HG03045 (cell line): Measurements from ENCODE around the gene NPFF.
"Not testable (repeated sequence)": the region's sequence is repeated elsewhere in the genome, so short reads cannot be mapped to it uniquely, and the experiment has no call there.

Experiments
- ATAC-seq: cut with Tn5 transposase; IDR thresholded peaks from one replicate; pipeline ENCODE4 v1.9.1; 2021; ENCODE audit warnings: mild to moderate bottlenecking, moderate library complexity; ENCODE audit not compliant: unreplicated experiment

NPFF gene

GRCh38 chr12:53496752-53497032 lies 10.6 kb downstream of the NPFF start:
- ATAC-seq = no peak

DNA sequence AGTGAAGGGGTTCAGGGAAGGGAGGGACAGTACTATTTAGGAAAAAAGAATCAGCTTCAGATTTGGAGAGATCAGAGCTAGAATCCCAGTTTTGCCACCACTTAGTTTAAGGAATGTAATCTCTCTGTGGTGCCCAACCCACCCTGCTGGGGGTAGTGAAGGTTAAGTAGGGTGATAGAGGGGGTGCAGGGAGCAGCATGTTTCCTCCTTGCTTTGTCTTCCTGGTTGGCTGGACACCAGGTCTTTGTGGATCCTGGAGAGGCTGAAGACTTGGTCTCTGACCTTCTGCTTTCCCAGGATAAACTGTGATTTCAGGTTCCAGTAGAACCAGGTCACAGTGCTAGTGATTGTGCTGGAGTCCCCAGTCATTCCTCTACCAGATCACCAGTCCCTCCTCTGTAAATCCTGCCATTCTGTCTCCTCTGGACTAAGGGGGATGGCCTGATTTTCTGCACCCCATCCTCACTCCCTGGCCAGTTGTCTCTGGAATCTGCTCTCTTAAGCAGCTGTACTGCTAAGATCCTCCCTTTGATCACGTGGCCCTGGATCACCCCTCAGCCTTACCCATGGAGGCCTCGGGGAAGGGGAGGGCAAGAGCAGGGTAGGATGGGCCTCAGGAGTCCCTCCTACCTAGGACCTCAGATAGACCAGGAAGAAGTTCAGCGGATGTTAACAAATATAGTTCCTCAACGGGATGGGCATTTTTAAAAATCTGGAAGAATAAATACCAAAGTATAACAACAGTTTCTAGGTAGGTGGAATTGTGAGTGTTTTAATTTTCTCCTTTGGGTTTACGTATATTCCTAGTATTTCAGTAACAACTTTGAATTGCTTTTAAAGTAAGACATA lies 11.2 kb downstream of the NPFF start:
- no peak for ATAC-seq

- ATAC-seq = no peak
Measured at GRCh38 chr12:53493610-53494391, 13.5 kb downstream of the NPFF start.

- ATAC-seq = peak; percentile 90
Measured at GRCh38 chr12:53492830-53493609, 14.3 kb downstream of the NPFF start.

GRCh38 chr12:53492188-53492587 lies 15.1 kb downstream of the NPFF start:
- no peak for ATAC-seq

DNA sequence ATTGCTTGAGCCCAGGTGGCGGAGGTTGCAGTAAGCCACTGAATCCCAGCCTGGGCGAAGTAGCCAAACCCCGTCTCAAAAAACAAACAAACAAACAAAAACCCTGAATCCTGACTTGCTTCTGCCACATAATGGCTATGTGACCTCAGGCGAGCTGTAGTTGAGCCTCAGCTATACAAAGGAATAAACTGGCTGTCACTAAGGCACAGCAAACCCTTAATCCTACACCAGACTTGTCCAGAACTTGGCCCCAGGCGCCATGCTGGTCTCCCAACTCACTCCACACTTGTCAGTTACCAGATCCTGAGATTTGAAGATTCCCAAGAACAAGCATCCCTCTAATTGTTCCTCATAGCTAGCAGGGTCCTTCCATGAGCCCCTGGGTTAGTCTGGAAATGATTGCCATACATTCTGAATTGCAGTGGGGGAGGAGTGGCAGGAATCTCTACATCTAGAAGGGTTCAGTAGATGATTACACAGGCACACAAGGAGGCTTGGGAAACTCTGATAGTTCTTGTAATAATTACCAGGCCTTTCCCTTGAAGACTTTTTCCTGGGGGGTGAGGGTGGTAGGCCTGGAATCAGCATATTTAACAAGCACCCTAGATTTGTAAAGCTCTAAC lies 17.9 kb downstream of the NPFF start:
- ATAC-seq = no peak

GRCh38 chr12:53486736-53487487 lies 20.4 kb downstream of the NPFF start:
- no peak for ATAC-seq

GRCh38 chr12:53485955-53486735 lies 21.1 kb downstream of the NPFF start:
- ATAC-seq = no peak

GRCh38 chr12:53484686-53485575 lies 22.4 kb downstream of the NPFF start:
- no peak for ATAC-seq

- ATAC-seq = no peak
Measured at GRCh38 chr12:53483979-53484377, 23.3 kb downstream of the NPFF start.

DNA sequence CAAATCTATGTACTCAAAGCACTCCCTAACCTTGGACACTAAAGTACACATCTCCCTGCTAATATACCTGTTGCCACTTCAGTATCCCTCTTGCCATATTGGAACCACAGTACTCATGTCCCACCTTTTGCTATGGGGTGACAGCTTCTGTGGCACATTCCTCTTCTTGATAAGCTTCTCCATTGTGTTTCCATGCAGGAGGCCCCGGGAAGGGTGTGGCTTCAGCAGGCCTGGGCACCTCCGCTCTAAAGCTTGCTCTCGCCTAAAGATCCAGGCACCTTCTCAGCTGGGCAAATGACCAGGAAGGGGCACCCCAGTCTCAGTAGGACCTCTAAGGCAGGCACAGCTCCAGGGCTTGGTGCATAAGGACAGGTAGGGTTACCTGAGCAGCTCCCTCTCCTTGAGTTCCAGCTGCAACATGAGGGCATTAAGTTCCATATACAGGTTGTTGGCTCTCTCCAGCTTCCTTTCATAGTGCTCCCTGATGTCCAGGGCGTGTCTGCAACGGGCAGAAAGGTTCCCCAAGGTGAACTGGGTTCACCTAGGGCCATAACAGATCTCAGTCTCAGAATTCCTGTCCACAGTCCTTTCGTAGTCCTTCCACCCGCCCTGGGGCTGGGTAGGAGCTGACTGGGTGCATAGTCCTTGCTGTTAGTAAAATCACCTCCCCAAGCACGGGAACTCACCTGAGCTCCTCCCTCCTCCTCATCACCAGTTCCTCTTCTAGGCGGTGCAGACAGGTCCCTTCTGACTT lies 23.9 kb downstream of the NPFF start:
- no peak for ATAC-seq

DNA sequence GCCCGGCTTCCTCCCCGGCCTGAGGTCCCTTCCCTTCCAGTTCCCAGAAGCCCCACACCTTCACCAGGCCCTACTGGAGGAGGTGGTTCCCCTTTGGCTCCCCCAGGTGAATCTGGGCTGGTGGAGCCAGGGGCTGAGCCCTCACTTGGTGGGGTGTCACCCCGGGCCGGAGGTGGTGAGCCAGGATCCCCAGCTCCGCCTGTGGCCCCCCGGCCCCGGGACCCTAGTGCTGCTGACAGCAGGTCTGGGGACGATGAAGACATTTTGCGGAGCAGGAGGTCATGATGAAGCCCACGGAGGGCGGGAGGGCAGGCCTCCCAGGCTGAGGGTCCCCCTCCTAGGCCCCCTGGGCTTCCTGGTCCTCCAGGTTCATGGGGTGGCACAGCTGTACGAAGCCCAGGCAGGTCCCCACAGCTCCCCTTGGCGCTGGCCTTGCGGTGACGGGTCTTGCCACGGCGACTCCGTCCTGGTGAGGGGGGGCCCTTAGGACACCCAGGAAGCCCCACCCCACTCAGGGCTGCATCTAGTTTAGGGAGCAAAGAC lies 24.6 kb downstream of the NPFF start:
- no peak for ATAC-seq

DNA sequence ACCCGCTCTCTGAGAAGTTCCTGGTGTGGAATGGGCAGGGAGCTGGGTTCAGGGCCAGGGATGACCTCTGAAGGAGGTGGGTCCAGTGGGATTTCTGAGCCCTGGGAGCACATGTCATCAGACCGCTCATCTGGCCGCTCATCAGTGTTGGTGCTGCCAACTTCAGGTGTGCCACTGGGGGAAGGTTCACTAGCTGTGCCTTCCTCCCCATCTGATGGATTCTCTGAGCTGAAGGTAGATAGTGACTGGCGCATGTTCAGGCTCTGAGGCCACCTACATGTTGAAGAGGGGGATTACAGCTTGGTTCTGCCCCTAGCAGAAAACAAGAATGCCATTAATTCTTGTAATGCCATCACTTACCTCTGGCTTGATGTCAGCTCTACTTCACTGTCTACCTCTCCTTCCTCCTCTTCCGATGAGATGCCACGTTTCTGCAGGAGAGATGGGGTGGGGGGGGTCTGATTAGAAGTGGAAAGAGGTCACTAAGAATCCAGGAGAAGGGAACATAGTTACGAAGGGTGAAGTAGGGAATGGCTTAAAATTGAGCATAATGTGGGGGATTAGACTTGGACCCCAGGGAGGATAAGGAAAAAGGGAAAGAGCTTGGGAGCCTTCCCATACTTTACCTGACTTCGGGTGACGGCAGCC lies 25.2 kb downstream of the NPFF start:
- no peak for ATAC-seq

DNA sequence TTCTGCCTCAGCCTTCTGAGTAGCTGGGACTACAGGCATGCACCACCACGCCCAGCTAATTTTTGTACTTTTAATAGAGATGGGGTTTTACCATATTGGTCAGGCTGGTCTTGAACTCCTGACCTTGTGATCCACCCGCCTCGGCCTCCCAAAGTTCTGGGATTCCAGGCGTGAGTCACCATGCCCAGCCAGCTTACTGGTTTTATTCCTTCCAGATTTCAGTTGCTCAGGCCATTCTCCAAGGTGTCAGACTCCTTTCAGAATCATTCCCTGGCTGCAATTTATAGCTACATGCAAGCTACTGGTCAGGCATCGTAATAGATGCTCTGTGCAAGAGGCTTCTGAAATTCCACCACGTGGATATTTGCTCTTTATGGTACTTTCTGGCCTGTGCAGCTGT lies 25.8 kb downstream of the NPFF start:
- ATAC-seq = not testable (repeated sequence)

DNA sequence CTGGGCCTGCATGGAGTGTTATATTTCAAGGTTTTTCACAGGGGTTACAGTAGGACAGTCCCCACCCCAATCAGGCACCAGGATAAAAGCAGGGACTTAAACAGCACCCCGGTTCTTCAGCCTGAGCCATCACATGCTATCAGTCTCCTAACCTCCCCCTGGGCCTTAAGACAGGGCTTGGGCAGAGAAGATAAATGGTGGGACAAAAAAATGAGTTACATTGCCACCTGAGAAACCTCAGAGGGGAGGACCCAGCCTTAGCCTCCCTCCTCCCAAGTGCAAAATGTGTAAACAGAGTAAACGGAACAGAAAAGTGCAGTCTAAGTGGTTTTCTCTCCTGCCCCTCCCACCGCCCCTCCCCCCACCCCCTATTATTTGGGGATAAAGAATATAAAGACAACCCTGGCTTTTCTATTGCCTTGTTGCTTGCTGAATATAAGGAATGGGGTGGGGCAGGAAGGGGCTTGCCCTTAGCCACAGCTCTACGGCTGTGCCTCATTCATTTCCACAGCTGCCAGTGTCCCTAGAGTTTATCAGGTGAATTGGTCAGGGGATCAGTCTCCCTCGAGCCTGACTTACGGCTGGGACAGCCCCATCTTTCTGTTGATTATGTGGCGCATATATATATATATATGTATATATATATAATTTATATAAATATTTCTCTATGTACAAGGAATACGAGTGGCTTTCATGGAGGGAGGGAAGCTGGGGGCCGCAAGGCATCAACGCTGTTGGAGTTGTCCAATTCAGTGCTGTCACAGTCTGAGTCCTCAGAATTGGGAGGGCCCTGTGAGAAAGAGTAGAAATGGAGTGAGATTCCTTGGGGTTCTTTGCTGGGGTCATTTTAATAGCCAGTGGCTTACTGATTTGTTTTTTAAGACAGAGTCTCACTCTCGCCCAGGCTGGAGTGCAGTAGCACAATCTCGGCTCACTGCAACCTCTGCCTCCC lies 26.5 kb downstream of the NPFF start:
- no peak for ATAC-seq

GRCh38 chr12:53479331-53479730 lies 28.0 kb downstream of the NPFF start:
- no peak for ATAC-seq
